ENCODE results near the gene CASP10. TPM values are rescaled to one million over a fixed set of nuclear protein-coding genes. Genes with fewer than 3 reads are reported as not detected.
"Not testable (repeated sequence)": the region's sequence is repeated elsewhere in the genome, so short reads cannot be mapped to it uniquely, and the experiment has no call there.

CASP10 gene, protein sequence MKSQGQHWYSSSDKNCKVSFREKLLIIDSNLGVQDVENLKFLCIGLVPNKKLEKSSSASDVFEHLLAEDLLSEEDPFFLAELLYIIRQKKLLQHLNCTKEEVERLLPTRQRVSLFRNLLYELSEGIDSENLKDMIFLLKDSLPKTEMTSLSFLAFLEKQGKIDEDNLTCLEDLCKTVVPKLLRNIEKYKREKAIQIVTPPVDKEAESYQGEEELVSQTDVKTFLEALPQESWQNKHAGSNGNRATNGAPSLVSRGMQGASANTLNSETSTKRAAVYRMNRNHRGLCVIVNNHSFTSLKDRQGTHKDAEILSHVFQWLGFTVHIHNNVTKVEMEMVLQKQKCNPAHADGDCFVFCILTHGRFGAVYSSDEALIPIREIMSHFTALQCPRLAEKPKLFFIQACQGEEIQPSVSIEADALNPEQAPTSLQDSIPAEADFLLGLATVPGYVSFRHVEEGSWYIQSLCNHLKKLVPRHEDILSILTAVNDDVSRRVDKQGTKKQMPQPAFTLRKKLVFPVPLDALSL
- polyA plus RNA-seq (ENCODE audit: insufficient read length in 4 of 4), result 1 to 10 TPM; 7.3 to 8.8 (median 7.8) TPM

DNA sequence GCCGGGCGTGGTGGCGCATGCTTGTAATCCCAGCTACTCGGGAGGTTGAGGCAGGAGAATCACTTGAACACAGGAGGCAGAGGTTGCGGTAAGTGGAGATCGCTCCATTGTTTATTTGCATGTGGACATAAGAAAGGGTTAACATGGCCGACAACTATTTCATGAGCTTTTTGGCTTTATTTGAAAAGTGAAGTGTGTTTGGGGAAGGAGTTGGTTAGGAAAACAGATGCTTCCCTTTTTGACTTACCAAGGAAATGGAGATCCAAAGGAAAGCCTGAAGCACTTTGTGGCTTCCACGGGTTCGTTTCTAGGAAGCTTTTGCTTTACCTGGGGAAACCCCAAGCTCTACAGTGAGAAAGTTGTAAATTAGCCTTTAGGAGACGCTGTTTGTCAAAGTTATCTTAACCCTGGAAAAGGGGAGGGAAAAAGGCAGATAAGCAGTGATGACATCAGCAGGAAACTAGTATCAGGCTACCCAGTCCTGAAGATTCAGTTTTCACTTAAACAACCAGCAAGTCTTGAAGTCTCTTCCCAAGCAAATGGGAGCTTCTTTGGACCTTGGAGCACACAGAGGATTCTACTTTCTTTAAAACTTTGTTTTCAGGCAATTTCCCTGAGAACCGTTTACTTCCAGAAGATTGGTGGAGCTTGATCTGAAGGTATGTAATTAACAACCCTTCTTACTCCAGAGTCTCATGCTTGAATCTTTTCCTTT lies at the start of gene CASP10:
Gene CASP10 (plus strand): TSS at position 492 of the 715 bp plus-strand sequence. CDS start 2,637 bp downstream, outside the sequence.
- peak in 1 of 4 donors; percentile 17 for DNase-seq (ENCODE audit: low read depth in 4 of 4, low spot score in 3 of 4)

DNA sequence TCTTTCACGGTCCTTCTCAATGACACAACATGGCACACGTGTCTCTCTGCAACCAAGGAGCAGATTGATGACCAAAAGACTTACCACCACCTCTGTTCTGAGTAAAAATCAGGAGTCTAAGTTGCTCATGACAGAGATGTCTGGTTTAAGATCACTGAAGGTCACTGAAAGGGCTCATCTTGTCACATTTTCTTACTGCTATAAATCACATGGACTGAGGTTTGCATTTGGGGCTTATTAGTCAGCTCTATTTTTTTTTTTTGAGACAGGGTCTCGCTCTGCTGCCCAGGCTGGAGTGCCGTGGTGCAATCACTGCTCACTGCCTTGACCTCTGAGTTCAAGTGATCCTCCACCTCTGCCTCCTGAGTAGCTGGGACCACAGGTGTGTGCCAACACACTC lies 47.6 kb upstream of the CASP10 start:
- DNase-seq (ENCODE audit: low read depth in 4 of 4, low spot score in 3 of 4), result no peak

DNA sequence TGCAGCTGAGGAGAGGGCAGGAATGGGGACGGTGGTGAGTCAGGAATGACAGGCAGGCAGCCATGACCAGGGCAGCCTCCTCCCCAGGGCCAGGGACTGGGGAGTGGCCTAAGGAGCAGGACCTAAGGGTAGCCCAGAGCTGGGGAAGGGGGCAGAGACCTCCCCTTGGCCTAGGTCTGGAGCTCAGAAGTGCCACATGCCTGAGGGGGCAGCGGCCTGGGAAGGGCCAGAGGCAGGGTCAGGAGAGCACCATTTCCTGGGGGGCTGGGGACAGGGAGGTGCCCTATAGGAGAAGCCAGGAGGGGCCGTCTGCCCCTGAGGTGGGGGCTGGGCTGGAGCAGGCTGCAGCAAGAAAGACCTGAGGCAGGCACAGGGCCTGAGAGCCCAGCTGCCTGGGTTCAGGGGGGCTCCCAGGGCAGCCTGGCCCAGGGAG lies 46.0 kb upstream of the CASP10 start:
- DNase-seq (ENCODE audit: low read depth in 4 of 4, low spot score in 3 of 4), result no peak

DNA sequence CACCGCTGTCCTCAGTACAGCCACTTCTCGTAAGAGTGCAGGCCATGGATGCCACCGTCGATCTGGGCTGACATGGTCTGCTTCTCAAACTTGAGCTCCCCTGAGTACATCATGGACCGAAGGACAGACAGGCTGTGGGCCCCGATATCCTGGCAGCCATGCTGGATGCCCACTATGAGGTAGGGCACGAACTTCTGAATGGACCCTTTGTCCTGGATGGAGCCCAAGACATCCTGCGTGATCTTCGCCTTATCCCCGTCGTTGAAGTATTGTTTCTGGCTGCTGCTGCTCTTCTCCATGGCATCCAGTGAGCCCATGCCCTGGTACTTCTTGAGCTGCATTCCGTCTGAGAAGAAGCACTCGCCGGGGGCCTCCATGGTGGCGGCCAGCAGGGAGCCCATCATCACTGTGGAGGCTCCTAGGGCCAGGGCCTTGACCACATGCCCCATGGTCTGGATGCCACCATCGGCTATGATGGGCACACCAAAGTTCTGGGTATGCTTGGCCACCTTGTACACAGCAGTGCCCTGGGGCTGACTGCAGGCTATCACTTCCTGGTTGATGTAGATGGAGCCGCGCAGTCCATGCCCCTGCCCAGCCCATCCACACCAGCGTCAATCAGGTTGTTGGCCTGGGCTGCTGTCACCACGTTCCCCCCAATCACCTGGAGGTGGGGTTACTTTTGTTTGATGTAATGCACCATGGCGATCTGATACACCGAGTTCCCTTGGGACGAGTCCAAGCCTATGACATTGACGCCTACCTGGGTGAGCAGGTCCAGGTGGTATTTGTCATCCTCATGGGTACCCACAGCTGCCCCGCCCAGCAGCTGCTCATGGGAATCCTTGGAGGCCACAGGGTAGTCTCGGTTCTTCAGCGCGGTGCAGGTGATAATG lies 45.2 kb upstream of the CASP10 start:
- DNase-seq (ENCODE audit: low read depth in 4 of 4, low spot score in 3 of 4), result no peak

DNA sequence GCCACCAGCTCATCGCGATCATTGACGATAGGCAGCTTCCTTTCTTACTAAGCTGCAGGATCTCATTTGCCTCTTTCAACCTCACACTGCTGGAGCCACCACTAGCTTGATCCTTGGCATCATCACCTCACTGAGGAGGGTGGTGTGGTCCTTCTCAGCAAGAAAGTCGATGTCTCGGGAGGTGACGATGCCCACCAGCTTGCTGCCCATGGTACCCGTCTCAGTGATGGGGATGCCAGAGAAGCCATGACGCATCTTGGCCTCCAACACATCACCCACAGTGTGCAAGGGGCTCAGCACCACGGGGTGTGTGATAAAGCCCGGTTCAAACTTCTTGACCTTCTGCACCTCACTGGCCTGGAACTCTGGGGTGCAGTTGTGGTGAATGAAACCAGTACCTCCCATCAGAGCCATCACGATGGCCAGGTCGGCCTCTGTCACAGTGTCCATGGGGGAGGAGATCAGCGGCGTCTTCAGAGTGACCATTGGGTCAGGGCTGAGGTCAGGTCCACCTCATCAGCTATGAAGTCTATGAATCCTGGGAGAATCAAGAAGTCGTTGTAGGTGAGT lies 44.5 kb upstream of the CASP10 start:
- no peak for DNase-seq (ENCODE audit: low read depth in 4 of 4, low spot score in 3 of 4)

DNA sequence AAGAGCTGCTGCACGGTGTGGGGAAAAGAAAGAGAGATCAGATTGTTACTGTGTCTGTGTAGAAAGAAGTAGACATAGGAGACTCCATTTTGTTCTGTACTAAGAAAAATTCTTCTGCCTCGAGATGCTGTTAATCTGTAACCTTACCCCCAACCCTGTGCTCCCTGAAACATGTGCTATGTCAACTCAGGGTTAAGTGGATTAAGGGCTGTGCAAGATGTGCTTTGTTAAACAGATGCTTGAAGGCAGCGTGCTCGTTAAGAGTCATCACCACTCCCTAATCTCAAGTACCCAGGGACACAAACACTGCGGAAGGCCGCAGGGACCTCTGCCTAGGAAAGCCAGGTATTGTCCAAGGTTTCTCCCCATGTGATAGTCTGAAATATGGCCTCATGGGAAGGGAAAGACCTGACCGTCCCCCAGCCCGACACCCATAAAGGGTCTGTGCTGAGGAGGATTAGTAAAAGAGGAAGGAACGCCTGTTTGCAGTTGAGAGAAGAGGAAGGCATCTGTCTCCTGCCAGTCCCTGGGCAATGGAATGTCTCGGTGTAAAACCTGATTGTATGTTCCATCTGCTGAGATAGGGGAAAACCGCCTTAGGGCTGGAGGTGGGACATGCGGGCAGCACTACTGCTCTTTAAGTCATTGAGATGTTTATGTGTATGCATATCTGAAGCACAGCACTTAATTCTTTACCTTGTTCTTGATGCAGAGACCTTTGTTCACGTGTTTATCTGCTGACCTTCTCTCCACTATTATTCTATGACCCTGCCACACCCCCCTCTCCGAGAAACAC lies 43.8 kb upstream of the CASP10 start:
- not testable (repeated sequence) for DNase-seq (ENCODE audit: low read depth in 4 of 4, low spot score in 3 of 4)

DNA sequence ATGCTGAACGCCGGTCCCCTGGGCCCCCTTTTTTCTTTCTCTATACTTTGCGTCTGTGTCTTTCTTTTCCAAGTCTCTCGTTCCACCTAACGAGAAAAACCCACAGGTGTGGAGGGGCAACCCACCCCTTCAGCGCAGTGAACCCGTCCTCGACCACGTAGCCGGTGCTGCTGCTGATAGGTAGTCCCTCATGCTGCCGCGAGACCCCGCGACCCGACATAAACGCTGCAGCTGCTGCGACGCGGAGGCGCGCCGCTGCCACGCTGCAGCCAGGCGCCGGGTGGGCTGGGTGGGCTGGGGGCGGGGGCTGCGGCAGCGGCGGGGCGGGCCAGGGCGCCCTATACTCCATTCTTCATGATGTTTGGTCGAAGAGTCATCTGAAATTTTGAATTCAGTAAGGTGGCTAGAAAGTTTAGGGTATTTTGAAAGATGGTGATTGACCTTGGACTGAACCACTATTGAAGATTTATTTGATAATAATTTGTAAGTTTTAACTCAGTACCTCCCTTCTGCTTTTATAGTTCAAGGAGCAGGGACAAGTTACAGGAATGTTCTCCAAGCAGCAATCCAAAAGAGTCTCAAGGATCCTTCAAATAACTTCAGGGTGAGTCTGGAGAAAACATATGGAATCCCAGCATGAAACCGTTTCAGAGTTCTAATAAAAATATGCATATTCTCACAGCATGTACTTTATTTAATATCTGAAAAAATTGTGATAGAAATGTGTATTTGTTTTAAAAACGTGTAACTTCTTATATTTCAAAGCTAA lies 42.9 kb upstream of the CASP10 start:
- no peak for DNase-seq (ENCODE audit: low read depth in 4 of 4, low spot score in 3 of 4)

DNA sequence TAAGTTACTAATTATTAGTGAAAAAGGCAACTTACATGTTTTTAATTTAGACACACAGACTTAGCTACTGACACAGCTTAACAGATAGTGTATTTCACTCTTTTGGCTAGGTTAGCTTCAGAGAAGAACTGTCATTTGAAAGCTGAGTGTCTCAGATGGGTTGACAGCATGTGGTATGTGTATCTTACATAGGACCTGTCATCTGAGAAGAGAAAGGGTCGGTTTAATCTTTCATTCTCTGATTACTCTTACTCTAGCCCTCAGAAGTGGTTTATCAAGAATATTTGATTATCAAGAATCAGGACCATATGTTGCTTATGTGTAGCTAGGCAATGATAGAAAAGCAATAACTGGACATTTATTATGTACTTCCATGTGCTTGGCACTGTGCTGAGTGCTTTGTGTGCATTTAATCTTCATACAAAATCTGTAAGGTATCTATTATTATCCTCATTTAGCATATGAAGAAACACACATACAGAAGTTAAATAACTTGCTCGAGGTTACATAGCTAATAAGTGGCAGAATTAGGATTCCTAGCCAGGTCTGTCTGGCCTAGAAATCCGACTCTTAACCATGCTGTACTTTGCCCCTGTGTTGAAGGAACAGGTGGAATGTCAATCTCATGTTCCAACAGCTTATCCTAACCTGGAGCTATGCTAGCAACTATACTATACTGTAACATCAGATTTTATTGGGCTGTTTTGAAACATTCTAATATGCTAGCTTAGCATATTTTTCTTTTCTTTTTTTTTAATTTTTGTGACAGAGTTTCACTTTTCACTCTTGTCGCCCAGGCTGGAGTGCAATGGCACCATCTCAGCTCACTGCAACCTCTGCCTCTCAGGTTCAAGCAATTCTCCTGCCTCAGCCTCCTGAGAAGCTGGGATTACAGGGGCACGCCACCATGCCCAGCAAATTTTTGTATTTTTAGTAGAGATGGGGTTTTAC lies 38.6 kb upstream of the CASP10 start:
- DNase-seq (ENCODE audit: low read depth in 4 of 4, low spot score in 3 of 4), result no peak

DNA sequence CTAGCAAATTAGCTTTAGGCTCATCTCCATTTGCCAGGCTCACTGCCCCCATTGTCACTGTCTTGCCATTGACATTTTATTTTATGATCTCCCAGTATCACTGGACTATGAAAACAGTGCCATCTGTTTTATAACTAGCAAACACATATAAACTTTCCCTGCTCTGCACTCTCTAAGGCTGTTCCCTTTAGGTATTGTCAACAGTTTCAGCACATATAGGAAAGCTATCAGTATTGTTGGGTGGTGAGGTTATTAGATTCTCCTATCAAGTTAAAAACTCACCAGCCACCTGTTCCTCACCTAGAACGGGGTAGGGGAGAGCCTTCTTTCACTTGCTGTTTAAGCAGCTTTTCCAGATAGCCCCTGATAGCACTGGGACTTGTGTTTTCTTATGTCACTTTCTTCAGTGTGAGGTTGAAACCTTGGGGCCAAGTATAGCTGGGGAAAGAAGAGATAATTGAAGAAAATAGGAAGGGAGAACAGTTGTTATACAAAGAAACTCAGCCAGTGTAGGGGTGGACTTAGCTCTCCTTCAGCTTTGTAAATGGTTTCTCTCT lies 34.4 kb upstream of the CASP10 start:
- DNase-seq (ENCODE audit: low read depth in 4 of 4, low spot score in 3 of 4), result no peak

DNA sequence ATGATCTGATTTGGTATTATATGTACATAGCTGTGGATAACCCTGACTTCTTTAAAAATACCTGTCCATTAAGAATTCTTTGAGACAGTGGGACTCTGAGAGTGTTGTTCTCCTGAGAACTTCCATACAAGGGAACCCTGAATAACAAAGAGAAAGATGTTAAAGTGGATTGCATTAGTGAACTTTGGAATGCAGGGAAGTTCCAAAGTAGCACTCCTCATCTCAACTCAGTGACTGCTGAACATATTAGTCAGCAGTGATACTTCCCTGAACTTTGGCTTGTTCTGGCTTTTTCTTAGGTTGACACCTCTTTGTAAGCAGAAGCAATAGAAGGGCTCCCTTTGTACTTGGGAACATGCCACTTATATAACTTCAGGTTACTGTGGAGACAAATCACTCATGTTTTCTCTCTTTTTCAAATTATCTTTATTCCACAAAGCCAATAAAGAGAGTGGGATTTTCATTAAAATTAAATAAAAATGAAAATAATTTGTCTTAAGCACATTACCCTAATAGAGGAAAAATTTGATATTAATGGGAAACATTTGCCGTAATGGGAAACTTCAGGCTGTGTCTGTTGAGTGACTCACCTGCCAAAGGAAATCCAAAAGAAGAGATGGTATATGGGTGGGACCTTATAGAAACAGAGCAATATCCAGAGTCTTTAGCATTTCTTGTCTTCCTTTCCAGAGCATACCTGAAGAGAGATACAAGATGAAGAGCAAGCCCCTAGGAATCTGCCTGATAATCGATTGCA lies 33.7 kb upstream of the CASP10 start:
- DNase-seq (ENCODE audit: low read depth in 4 of 4, low spot score in 3 of 4), result no peak

DNA sequence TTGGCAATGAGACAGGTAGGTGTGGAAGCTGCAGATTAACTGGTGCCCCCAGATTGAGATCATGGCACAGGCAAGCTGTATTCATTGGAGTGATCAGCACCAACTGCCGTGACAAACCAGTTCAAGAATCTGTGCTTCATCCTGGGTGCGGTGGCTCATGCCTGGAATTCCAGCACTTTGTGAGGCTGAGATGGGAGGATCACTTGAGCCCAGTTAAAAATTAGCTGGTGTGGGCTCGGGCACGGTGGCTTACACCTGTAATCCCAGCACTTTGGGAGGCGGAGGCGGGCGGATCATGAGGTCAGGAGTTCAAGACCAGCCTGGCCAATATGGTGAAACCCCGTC lies 33.1 kb upstream of the CASP10 start:
- DNase-seq (ENCODE audit: low read depth in 4 of 4, low spot score in 3 of 4), result not testable (repeated sequence)

DNA sequence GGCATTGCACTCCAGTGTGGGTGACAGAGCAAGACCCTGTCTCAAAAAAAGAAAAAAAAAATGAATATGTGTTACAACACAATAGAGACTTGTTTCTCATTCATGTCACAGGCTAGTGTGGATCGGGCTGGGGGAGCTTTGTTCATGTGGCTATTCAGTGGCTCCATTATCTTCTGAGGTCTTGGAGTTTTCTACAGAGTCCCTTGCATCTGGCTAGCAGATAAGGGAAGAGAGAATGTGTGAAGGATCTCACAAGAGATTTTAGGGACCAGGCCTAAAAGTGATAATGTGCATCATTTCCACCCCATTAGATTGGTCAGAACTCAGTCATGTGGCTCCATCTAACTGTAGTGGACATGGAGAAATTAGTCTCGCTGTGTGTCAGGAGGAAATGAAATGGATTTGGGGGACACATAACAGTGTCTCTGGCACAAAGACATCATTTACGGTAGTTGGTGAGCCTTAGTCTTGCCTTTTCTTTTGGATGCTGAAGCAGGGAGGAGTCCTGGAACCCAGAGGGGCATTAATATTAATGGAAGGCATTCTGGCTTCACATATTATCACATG lies 32.4 kb upstream of the CASP10 start:
- DNase-seq (ENCODE audit: low read depth in 4 of 4, low spot score in 3 of 4), result no peak

DNA sequence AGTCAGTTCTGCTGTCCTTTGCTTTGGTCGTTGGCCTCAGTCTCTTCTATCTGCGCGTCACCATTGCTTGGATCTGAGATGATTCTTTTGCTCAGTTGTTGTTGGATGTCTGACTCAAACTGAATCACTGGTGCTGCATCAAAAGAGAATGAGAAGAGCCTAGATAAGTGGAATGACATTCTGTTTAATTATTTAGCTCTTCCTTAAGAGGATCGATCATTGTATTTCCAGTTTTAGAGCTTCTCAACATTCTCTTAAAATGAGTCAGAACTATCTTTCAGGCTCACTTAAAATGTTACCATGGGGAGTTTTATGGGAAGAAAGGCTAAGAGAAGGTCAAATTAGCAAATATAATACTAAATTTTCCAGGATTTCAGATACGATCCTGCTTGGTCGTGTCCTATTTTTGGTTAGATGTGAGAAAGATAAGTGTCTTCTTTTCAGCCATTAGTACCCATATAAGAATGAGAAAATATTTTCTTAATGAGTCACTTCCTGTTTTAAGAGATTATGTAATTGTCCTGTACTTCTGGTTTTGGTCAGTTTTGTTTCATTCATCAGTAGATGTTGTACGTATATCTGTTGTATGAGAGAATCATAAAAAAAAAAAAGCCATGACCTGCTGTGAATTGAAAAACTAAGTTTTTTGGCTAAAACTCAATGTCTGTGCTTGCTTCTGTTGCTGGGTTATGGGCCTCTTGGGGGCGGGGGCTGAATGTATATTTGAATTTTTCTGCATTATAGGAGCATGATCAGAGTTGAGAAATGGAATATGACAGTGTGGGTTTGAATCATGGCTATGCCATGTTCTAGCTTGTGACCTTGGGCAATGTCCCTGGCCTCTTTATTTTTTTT lies 31.6 kb upstream of the CASP10 start:
- no peak for DNase-seq (ENCODE audit: low read depth in 4 of 4, low spot score in 3 of 4)

DNA sequence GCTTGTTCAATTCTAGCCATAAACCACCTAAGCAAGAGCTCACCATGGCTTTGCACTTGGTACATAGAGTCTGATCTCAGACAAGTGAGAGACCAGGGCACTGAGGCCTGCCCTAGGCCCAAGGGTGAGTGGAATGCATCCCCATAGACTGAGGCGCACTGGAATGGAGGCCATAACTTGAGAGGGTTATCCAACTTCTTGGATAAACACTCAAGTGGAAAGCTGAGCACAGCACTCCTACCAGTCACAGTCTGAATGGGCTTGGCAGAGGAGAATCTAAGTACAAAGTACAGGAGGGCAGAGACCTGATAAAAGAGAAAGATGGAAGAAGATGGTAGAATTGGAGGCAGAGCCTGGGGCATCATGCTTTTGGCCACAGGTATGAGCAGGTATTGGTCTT lies 30.4 kb upstream of the CASP10 start:
- DNase-seq (ENCODE audit: low read depth in 4 of 4, low spot score in 3 of 4), result no peak

Measured in right renal pelvis (tissue), 4 donors.